ENCODE data around the gene LRP6.

DNA sequence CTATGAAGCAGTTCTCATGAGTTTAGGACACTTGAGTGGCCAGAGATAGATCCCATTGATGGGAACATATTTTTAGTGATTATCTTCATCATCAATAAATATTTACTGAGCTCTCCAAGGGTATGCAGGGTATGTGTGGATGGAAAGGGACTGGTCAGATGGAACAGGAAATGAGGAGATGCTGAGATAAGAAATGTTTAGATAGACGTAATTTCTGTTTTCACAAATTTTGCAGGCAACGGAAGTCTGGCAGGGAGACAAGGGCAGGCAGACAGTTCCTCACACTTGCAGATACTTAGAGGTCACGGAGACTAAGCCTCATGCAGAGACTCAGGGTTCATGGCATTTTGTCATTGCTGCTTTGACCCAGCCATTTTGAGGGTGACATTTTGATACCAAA, 171.8 kb downstream of the LRP6 start:
- TF ChIP-seq, protein P1, sequence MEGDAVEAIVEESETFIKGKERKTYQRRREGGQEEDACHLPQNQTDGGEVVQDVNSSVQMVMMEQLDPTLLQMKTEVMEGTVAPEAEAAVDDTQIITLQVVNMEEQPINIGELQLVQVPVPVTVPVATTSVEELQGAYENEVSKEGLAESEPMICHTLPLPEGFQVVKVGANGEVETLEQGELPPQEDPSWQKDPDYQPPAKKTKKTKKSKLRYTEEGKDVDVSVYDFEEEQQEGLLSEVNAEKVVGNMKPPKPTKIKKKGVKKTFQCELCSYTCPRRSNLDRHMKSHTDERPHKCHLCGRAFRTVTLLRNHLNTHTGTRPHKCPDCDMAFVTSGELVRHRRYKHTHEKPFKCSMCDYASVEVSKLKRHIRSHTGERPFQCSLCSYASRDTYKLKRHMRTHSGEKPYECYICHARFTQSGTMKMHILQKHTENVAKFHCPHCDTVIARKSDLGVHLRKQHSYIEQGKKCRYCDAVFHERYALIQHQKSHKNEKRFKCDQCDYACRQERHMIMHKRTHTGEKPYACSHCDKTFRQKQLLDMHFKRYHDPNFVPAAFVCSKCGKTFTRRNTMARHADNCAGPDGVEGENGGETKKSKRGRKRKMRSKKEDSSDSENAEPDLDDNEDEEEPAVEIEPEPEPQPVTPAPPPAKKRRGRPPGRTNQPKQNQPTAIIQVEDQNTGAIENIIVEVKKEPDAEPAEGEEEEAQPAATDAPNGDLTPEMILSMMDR (IDR thresholded peaks at IDR 0.05): no peak
- TF ChIP-seq POLR2AphosphoS5 (IDR thresholded peaks at IDR 0.05): no peak

Data from prostate gland (tissue), 2 donors.